ENCODE data around the gene IFT122.

- no peak for TF ChIP-seq POLR2A (IDR thresholded peaks at IDR 0.05)
- no peak for TF ChIP-seq CTCF (IDR thresholded peaks at IDR 0.05)
- no peak for TF ChIP-seq EP300 (IDR thresholded peaks at IDR 0.05)
- no peak for TF ChIP-seq POLR2AphosphoS5 (IDR thresholded peaks at IDR 0.05)
Measured at GRCh38 chr3:129559565-129560079, 119.6 kb downstream of the IFT122 start.
